Colonic mucosa (tissue), 4 donors: Measurements from ENCODE around the gene RAD17. TPM values are rescaled to one million over a fixed set of nuclear protein-coding genes. Genes with fewer than 3 reads are reported as not detected.

ENCODE experiments used
- DNase-seq: peaks from one replicate; pipeline ENCODE4 v3.0.0-alpha.2; 2020
- H3K27ac ChIP-seq: fragments of 200-600 bp; one replicate; pipeline ENCODE4 v1.8.0; 2021
- H3K27me3 ChIP-seq: fragments of 200-600 bp; one replicate; pipeline ENCODE4 v1.8.0; 2021
- H3K36me3 ChIP-seq: fragments of 200-600 bp; one replicate; pipeline ENCODE4 v1.8.0; 2021
- H3K4me1 ChIP-seq: fragments of 200-600 bp; one replicate; pipeline ENCODE4 v1.8.0; 2021; ENCODE audit warnings: mild to moderate bottlenecking
- H3K4me3 ChIP-seq: fragments of 200-600 bp; one replicate; pipeline ENCODE4 v1.8.0; 2021
- H3K9ac ChIP-seq, 2 donors: one replicate each; pipeline ENCODE4 v1.7.0; 2013; ENCODE audit warnings: control low read depth in 2 of 2, low read depth in 2 of 2, low read length in 2 of 2
- H3K9me3 ChIP-seq: fragments of 200-600 bp; one replicate; pipeline ENCODE4 v1.8.0; 2021
- CTCF ChIP-seq: fragments of 200-600 bp; IDR thresholded peaks from one replicate; pipeline ENCODE4 v1.8.0; 2022; ENCODE audit warnings: antibody characterized with exemption, mild to moderate bottlenecking
- intact Hi-C: fragments of 100-400 bp; cut with DNase I; formaldehyde crosslinking; loops from one replicate; pipeline ENCODE4 v1.14.1; 2022
- total RNA-seq, 2 donors: library from RNA; stranded (reverse); fragmentation: NEBNext Ultra II Directional in 1 of 2; extraction: Animal tissue kit (Norgen Biotek cat#: 25700) in 1 of 2; gene quantifications; one replicate each; pipeline ENCODE4 v1.2.1, GENCODE V29; 2021
- donor health status: healthy.
- donor health status: DM: no; HTN: no; CAD: no.
- donor health status: DM: no; HTN: no; CAD: no.

RAD17 gene
- total RNA-seq, 2 donors from 2014 or later: 16.7 to 17.9 TPM

GRCh38 chr5:69462170-69462569 lies 92.6 kb downstream of the RAD17 start:
- H3K36me3 ChIP-seq: no peaks in the 10 kb centered on the region
- TF ChIP-seq CTCF: no peak
- H3K4me3 ChIP-seq: no peak overlapping the region
- intact Hi-C loops: no loop called here
- no peaks in the 10 kb centered on the region for H3K9me3 ChIP-seq
- no peak overlapping the region for H3K27ac ChIP-seq
- H3K4me1 ChIP-seq: no peaks in the 10 kb centered on the region
- H3K9ac ChIP-seq: no peak overlapping the region
- DNase-seq: no peak
- H3K27me3 ChIP-seq: no peaks in the 10 kb centered on the region

Other genes with a start within 250 kb of the RAD17 start
- 100 to 1,000 TPM in 1 of 2 donors, 10 to 100 TPM in 1; 43.1 to 189 TPM for gene CCNB1, start 202.7 kb upstream of the RAD17 start, total RNA-seq
- gene CENPH, start 180.2 kb upstream of the RAD17 start, total RNA-seq: 10 to 100 TPM in 1 of 2 donors, 1 to 10 TPM in 1; 5.9 to 13.9 TPM
- gene CDK7, start 134.9 kb upstream of the RAD17 start, total RNA-seq: 10 to 100 TPM; 21.9 to 35.4 TPM
- gene CCDC125, start 37.0 kb upstream of the RAD17 start, total RNA-seq: 10 to 100 TPM; 12.5 to 13.2 TPM
- 10 to 100 TPM; 34.5 to 35.3 TPM for gene AK6, start 298 bp upstream of the RAD17 start, total RNA-seq
- gene TAF9, start 298 bp upstream of the RAD17 start, total RNA-seq: 10 to 100 TPM; 53.7 to 60.2 TPM
- gene MARVELD2, start 45.3 kb downstream of the RAD17 start, total RNA-seq: 10 to 100 TPM; 51.0 to 51.2 TPM
- gene OCLN, start 123.0 kb downstream of the RAD17 start, total RNA-seq: 100 to 1,000 TPM; 115 to 176 TPM
- gene GTF2H2C, start 190.4 kb downstream of the RAD17 start, total RNA-seq: 10 to 100 TPM; 16.0 to 20.2 TPM